Stimulated activated CD4-positive, alpha-beta T cell treated with anti-CD3 and anti-CD28 coated beads, Interleukin-2, amount 100 ng/mL, for 4 hours (primary cell): ENCODE data around the gene UGT1A6.
"Not testable (repeated sequence)": the region's sequence is repeated elsewhere in the genome, so short reads cannot be mapped to it uniquely, and the experiment has no call there.

Experiments
- DNase-seq: peaks from one replicate; pipeline ENCODE4 v3.0.0-alpha.2; 2020; ENCODE audit warnings: low read depth

The UGT1A6 gene

DNA sequence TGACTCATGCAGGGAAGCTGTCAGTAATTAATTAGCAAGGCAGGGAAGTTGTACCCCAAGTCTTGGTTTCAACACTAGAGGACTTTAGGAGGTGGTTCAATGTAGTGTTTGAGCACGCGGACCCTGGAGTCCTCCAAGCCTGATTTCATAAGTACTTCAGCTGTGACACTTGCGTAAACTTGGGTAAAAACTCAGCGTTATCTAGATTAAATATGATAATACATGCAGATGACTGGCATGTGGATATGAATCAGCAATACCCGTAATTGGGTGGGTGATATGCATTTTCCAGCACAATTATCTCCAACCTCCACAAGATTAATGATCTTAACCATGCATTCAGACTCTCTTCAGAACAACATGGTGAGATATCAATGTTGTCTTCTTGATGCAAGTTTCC lies 5.8 kb upstream of the UGT1A6 start:
- no peak for DNase-seq

DNA sequence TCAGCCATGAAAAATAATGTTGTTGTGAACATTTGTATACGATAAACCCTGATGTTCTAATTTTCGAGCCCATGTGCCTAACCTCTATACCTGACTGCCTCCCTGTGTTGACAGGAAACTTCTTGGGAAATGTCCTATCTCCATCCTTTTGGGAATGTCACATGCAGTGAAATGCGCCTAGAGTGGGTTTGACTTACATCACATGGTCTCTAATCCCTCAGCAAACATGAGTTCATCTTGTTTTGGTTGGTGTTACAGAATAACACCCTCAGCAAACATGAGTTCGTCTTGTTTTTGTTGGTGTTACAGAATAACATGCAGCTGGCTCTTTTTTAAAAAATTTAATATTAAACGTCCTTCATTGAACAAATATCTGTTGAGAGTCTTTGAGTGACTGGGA lies 4.3 kb upstream of the UGT1A6 start:
- no peak for DNase-seq

DNA sequence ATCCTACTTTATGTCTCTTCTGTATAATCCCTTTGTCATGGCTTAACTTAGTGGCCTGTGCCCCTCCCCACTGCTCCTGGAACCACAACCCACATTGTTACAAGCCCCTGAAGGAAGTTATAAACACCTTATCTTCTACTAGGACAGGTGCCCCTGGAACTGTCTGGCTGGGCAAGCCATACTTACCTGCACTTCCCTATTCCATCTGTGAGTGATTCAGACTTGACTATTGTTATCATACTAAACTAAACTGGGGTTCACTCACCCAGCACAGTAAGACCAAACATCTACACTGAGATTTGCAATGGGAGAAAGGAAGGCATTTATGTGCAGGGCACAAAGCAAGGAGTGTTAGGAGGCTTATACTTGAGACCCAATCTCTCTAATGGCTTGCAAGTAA lies 3.7 kb upstream of the UGT1A6 start:
- no peak for DNase-seq

DNA sequence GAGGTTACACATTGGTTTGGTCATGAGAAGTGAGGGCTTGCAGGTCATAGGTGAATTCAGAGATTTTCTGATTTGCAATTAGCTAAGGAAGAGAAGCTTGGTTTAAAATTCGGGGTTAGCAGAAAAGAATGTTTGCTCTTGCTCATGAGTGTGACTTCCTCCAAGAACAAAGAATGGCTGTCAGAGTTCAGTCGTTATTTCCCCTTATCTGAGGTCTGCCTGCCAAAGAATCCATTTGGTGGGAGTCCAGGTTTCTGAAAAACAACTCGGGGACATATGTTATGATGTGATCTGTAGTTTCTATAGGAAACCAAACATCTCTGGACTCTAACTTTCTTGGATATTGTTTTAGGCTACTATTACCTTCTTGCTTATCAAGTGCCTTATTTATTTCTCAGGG lies 3.2 kb upstream of the UGT1A6 start:
- DNase-seq, result no peak

DNA sequence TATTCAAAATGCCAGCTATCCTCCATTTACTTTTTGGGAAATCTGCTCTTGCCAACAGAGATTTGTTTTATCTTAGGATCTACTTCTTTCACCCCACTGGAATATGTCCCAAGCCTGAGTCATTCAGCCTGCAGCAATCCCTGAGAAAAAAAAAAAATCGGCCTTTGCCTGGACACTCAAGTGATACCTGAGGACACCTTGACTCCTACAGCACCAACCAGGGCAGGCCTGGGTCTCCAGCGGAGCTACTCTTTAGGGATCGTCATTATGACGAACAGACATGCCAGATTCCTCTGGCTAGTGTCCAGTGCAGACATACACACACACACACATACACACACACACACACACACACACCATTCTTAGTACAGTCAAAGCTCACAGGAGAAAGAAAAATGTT lies 2.2 kb upstream of the UGT1A6 start:
- no peak for DNase-seq

DNA sequence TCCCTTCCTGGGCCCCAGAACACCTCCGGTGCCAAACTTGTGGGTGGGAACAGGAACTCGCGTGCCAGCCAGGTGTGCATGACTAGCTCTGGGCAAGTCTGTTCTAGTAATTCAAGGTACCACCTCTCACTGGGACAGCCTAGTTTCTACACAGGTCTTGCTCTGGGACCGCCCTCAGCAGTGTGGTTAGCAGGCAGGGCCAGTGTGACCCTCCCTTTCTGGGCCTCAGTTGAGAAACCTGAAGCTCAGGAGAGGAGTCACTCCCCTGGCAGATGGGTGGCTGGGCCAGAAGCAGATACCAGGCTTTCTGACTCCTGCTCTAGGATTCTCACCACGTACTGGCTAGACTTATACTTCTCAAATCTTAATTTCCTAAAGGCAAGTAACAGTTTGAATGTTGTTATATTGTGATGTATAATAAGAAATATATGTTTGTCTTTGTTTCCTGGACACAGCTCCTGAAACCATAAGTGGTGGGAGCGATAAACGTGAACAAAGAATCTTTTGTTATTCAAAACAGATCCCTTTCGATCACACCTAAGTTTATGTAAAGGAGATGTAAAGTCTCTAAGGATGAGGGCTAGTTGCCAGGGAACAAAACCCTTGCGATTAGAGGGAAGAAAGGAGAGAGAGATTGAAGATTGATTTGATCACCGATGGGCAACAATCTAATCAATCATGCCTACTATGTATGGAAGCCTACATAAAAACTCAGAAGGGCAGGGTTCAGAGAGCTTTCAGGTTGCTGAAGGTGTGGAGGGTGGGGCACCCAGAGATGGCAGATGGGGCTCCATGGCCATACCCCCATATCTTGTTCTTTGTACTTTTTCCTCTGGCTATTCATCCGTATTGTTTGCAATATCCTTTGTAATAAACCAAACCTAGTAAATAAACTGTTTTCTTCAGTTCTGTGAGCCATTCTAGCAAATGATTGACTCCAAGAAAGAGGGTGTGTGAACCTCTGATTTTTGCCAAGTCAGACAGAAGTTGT lies 952 bp upstream of the UGT1A6 start:
- DNase-seq, result no peak

DNA sequence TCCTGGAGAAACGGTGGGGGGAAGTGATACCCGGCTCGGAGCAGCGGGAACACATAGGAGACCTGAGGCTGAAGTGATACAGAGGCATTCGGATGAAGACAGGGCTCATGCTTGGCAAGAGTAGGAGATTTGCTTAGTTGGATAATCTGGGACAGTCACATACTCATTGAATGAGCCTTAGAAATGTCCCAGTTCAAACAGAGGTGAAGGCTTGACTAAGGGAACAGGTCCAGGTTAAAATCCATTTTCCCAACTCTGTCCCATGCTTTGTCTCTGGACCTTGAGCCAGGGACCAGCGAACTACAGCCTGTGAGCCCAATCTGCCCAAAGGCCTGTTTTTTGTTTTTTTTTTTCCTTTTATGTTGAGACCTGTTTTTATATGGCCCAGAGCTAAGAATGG lies 1.3 kb downstream of the UGT1A6 start:
- DNase-seq, result no peak

DNA sequence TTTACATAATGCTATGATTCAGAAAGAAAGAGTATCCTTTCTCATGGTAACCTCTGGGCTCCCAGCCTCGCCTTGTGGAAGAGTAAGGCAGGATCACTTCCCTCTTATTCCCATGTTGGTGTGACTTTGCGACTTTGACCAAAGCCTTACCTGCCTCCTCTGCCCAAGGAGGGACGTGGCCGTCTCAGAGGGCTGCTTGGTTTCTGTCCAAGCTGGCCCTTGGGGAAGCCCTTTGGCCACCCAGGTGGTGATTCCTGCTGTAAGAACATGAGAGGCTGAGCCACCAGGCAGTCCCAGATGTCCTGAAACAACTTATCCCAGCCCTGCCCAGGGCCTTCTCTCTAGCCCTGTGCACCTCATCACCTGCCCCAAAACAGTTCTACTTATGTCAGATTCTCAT lies 6.0 kb downstream of the UGT1A6 start:
- no peak for DNase-seq

DNA sequence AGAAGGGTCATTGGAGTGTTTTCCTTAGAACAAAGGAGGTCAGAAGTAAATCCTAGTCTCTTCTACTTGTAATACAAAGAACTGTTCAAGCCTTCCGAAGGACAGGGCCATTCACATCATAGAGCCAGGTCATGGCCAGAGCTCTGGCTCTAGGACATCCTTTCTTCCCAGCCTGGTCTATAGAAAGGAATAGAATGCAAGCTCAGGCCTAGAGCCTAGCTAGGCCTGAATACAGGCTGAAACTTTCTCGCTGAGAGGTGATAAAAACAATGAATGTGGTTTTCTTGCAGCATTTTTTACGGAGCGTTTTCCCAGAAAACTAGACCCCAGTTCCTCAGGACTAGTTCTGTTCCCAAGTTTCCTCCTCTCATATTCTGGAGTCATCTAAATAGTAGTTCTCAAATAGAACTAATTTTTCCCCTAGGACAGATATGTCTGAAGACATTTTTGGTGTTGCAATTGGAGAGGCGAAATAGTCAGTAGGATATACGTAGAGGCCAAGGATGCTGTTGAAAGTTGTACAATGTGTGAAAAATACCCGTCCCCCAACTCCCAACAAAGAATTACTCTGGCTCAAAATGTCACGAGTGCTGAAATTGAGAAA lies 6.8 kb downstream of the UGT1A6 start:
- DNase-seq, result no peak

DNA sequence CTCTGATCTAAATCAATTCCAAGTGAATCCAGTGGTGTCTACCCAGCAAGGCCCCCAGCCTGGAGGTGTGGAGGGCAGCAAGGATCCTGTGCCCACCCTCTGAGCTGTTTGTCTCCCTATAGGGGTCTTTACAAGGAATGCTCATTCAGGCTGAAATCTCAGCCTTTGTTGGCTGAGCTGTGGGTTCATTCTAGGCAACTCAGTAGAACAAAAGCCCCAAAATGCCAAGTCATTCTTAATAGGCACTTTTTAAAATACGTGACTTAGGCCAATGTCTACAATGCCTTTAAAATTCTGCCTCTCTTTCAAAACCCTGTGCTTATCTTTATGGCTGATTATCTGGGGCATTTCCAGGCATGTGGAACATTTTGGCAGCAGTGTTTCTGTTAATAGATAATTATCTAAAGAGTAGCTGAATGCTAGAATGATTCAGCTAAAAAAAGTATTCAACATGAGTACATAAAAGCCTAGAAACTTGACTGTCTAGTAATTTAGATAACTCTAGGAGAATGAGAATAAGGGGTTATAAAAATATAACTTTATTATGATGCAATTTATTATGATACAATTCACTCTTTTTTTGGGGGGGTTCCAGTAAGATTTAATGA lies 7.4 kb downstream of the UGT1A6 start:
- no peak for DNase-seq

DNA sequence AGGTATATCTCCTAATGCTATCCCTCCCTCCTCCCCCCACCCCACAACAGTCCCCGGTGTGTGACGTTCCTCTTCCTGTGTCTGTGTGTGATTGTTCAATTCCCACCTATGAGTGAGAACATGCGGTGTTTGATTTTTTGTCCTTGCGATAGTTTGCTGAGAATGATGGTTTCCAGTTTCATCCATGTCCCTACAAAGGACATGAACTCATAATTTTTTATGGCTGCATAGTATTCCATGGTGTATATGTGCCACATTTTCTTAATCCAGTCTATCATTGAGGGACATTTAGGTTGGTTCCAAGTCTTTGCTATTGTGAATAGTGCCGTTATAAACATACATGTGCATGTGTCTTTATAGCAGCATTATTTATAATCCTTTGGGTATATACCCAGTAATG lies 8.2 kb downstream of the UGT1A6 start:
- DNase-seq, result not testable (repeated sequence)

DNA sequence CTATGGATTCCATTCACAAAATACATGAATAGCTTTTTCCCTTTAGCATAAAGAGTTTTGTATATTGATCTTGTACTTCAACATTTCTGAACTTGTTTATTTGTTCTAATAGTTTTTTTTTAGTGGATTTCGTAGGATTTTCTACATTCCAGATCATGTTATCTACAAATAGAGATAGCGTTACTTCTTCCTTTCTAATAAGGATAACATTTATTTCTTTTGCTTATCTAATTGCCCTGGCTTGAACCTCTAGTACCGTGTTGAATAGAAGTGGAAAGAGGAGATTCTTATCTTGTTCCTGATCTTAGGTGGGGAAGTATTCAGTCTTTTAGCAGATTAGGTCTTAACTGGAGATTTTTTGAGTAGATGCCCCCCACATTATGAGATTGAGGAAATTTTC lies 9.5 kb downstream of the UGT1A6 start:
- DNase-seq, result no peak

DNA sequence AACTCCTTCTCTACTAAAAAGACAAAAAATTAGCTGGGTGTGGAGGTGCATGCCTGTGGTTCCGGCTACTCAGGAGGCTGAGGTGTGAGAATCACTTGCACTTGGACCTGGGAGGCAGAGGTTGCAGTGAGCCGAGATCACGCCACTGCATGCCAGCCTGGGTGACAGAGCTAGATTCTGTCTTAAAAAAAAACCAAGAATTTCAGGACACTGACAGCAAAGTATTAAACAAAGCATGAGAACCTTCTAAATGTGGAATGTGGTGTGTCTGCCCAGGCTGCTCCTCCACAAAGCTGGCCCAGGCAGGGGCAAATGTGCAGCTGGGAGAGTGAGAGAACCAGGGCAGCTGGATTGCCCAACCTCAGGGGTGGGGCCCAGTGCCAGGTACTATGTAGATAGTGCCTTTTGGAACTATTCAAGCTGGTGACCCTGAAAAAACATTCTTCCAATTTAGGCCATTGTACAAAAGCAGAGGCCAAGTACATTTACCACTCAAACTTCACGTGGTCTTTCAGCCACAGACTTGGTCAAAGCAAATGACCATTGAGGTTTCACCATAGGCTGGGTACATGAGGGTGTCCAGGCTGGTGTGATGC lies 13.3 kb downstream of the UGT1A6 start:
- no peak for DNase-seq

DNA sequence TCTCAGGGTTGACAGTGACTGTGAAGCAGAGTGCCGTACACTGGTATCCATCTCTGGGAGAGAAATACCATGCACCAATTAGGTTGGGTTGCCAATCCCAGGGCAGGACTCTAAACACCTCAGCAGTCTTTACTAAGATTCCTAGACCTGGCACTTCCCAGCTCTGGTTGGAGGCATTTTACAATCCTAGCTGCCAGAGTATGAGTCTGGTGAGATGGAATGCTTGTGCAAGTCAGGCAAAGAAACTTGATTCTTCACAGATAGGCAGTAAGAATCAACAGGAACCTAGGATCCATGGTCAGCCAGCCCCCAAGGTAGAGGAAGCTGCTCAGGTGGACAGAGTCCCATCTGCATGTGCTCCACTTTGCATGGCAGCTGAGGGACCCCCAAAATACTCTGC lies 14.0 kb downstream of the UGT1A6 start:
- DNase-seq, result no peak

DNA sequence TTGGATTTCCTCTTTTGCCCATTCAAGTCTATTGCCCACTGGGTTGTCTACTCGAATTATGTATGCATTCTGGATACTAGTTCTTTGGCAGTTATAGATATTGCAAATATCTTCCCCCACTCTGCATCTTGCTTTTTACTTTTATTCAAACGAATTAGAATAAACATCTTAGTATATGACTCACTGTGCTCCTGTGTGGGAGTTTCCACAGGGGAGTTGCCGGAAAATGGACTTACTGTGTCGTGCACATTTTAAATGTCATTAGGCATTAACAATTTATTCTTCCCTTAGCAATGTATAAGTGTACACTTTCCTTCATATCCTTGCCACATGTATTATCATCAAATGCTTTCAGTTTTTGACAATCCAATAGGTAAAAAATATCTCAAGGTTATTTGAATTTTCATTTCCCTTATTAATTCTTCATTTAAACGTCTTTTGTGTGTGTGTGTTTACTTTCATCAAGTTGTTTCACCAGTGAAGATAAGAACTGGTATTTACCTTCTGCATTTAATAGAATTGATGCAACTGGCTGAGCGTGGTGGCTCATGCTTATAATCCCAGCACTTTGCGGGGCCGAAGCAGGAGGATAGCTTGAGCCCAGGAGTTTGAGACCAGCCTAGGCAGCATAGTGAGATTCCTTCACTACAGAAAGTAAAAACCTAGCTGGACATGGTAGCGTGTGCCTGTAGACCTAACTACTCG lies 15.4 kb downstream of the UGT1A6 start:
- DNase-seq, result no peak

DNA sequence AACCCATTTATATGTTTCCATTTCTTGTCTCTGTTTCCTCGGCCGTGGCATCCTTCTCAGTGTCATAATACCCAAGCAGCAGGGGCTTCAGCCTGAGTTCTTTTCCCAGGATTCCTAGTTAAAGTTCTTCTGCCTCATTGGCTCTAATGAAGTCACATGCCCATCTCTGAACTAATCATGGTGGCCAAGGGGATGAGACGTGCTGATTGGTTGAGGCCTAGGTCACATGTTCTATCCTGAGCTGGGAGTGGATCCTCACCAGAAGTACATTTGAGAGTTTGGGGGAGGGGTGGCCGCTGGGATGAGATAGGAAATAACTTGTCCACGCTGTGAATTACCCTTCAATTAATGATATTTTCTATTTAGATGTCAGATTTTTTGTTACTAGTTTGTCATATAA lies 16.3 kb downstream of the UGT1A6 start:
- no peak for DNase-seq

DNA sequence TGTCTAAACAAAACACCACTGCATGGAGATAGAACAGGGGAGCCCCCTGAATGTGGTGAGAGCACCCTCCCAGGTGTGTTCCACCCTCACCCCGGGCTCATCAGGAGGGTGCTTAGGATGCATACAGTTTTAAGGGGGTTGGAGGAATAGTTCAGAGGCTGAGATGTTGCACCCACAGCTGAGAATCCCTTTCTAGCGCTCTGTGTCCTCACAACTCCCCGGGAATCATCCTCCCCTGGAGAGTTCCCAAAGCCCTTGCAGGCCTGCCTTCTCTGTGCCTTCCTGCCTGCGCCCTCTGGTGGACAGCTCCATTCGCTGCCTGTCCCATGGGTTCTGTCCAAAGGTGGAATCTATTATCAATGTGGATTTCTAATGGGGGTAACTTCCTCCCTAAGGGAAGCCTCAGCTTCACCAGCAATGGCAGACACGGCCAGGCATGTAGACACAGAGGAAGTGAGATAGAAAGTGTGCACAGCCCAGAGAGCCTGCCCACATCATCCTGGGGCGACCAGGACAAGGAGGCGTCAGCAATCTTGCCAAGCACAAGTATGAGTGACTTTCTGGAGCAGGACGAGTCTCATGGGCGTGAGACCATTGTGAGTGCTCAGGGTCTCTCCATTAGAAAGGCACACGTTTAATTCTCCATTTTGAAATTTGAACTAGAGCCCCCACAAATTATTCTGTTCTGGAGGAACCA lies 18.8 kb downstream of the UGT1A6 start:
- DNase-seq, result peak; percentile 37

DNA sequence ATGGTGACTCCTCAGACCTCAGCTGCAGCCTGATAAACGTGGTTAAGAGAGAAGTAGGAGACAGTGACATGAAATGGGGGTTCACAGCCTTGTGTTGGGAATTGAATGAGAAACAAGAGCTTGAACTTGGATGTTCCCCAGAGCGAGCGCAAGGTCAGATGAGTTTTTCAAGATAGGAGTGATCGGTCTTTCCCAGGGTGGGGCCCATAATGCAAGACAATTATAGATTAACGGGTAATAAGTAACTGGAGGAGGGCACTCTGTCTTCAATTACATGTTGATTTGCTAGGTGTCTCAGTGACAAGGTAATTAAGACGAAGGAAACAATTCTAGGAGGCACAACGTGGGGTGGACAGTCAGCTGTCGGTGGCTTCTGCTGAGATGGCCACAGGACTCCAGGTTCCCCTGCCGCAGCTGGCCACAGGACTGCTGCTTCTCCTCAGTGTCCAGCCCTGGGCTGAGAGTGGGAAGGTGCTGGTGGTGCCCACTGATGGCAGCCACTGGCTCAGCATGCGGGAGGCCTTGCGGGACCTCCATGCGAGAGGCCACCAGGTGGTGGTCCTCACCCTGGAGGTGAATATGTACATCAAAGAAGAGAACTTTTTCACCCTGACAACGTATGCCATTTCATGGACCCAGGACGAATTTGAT lies 20.0 kb downstream of the UGT1A6 start, which contains the start of gene UGT1A5:
UGT1A5 (plus strand) TSS at position 297 of the 651 bp plus-strand sequence; CDS start at position 382, 85 bp downstream.
- no peak for DNase-seq

DNA sequence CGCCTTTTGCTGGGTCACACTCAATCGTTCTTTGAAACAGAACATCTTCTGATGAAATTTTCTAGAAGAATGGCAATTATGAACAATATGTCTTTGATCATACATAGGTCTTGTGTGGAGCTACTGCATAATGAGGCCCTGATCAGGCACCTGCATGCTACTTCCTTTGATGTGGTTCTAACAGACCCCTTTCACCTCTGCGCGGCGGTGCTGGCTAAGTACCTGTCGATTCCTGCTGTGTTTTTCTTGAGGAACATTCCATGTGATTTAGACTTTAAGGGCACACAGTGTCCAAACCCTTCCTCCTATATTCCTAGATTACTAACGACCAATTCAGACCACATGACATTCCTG lies 20.5 kb downstream of the UGT1A6 start:
- no peak for DNase-seq

DNA sequence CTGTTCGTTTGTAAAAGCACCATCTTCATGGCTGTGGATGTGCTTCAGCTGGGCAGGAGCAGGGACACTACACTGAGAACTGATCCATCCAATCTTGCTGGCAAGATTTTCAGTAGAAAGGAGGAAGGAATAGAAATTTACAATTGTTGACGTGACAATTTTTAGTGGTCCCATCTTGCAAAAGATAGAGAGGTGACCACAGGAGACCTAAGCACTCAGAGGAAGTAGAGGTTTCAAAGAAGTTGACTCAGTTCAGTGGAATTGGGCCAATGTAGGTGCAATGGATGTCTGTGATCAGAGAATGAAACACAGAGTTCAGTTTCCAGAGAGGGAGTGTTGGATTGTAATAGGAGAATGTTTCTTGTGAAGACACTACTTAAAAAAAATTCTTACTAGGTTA lies 21.4 kb downstream of the UGT1A6 start:
- DNase-seq, result no peak

DNA sequence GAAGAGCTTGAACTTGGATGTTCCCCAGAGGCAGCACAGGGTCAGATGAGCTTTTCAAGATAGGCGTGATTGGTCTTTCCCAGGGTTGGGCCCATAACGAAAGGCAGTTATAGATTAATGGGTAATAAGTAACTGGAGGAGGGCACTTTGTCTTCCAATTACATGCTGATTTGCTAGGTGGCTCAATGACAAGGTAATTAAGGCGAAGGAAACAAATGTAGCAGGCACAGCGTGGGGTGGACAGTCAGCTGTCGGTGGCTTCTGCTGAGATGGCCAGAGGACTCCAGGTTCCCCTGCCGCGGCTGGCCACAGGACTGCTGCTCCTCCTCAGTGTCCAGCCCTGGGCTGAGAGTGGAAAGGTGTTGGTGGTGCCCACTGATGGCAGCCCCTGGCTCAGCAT lies 25.9 kb downstream of the UGT1A6 start, which contains the start of gene UGT1A4:
UGT1A4 (plus strand) TSS at position 185 of the 400 bp plus-strand sequence; CDS start at position 270, 85 bp downstream.
- no peak for DNase-seq
